HepG2 (cell line): ENCODE results near the gene LRRC28. TPM values are rescaled to one million over a fixed set of nuclear protein-coding genes. Genes with fewer than 3 reads are reported as not detected.

Experiments used
- HMG20A ChIP-seq: IDR thresholded peaks from 2 replicates; pipeline ENCODE4 v1.6.1; 2016; ENCODE audit warnings: borderline replicate concordance
- HOXD1 ChIP-seq: sonication (generic); formaldehyde crosslinking; IDR thresholded peaks from 2 replicates; pipeline ENCODE4 v1.5.0; 2020; ENCODE audit warnings: missing genetic modification reagents
- JARID2 ChIP-seq: sonication (generic); formaldehyde crosslinking; IDR thresholded peaks from 2 replicates; pipeline ENCODE4 v1.8.1; 2023; ENCODE audit warnings: missing genetic modification reagents, inconsistent platforms; ENCODE audit not compliant: insufficient replicate concordance
- MEF2D ChIP-seq: sonication (generic); formaldehyde crosslinking; IDR thresholded peaks from 2 replicates; pipeline ENCODE4 v1.5.1; 2020; ENCODE audit warnings: mild to moderate bottlenecking, missing genetic modification reagents
- SMARCE1 ChIP-seq: fragments of 450-650 bp; IDR thresholded peaks from 2 replicates; pipeline ENCODE4 v1.6.1; 2017; ENCODE audit warnings: borderline replicate concordance
- SNAI1 ChIP-seq: sonication (generic); formaldehyde crosslinking; IDR thresholded peaks from 2 replicates; pipeline ENCODE4 v1.5.0; 2020; ENCODE audit warnings: mild to moderate bottlenecking, missing genetic modification reagents, borderline replicate concordance
- SRSF4 ChIP-seq: fragments of 200-400 bp; formaldehyde crosslinking; IDR thresholded peaks from one replicate; pipeline ENCODE4 v1.6.1; 2018; ENCODE audit warnings: mild to moderate bottlenecking, low read depth, low read length, moderate library complexity; ENCODE audit not compliant: poor library complexity, severe bottlenecking
- TAF1 ChIP-seq: sonication (generic); formaldehyde crosslinking; IDR thresholded peaks from 2 replicates; pipeline ENCODE4 v1.4.0; 2020; ENCODE audit warnings: missing genetic modification reagents
- TSC22D2 ChIP-seq: sonication (generic); formaldehyde crosslinking; IDR thresholded peaks from 2 replicates; pipeline ENCODE4 v1.5.1; 2020; ENCODE audit warnings: missing genetic modification reagents, mild to moderate bottlenecking, borderline replicate concordance
- YEATS4 ChIP-seq: sonication (generic); formaldehyde crosslinking; IDR thresholded peaks from 2 replicates; pipeline ENCODE4 v1.4.0; 2020; ENCODE audit warnings: missing genetic modification reagents, borderline replicate concordance
- ZFP36 ChIP-seq: fragments of 150-350 bp; IDR thresholded peaks from 2 replicates; pipeline ENCODE4 v1.6.1; 2018; ENCODE audit warnings: borderline replicate concordance, low read length, low read depth; ENCODE audit not compliant: partially characterized antibody
- ZFX ChIP-seq: sonication (generic); formaldehyde crosslinking; IDR thresholded peaks from 2 replicates; pipeline ENCODE4 v1.4.0; 2020; ENCODE audit warnings: mild to moderate bottlenecking, low read depth, missing genetic modification reagents, moderate library complexity
- ZNF235 ChIP-seq: sonication (generic); formaldehyde crosslinking; IDR thresholded peaks from 2 replicates; pipeline ENCODE4 v1.8.1; 2023; ENCODE audit warnings: mild to moderate bottlenecking, missing genetic modification reagents, borderline replicate concordance
- ZNF441 ChIP-seq: sonication (generic); formaldehyde crosslinking; IDR thresholded peaks from 2 replicates; pipeline ENCODE4 v1.7.0; 2021; ENCODE audit warnings: missing genetic modification reagents, borderline replicate concordance
- ZNF7 ChIP-seq: IDR thresholded peaks from 2 replicates; pipeline ENCODE4 v1.6.1; 2016; ENCODE audit warnings: missing biosample characterization, missing genetic modification reagents
- ZNF83 ChIP-seq: sonication (generic); formaldehyde crosslinking; IDR thresholded peaks from 2 replicates; pipeline ENCODE4 v1.4.0; 2020; ENCODE audit warnings: missing genetic modification reagents, mild to moderate bottlenecking, borderline replicate concordance
- ZNF850 ChIP-seq: sonication (generic); formaldehyde crosslinking; conservative IDR thresholded peaks from 2 replicates; pipeline ENCODE4 v1.9.0; 2021; ENCODE audit warnings: mild to moderate bottlenecking, missing genetic modification reagents
- ZNF878 ChIP-seq: sonication (generic); formaldehyde crosslinking; IDR thresholded peaks from 2 replicates; pipeline ENCODE4 v1.8.1; 2023; ENCODE audit warnings: mild to moderate bottlenecking, missing genetic modification reagents, moderate library complexity
- polyA plus RNA-seq, 8 experiments: library from polyadenylated mRNA; depleted of rRNA in 3 of 8; stranded (reverse) in 7 of 8; unstranded in 1 of 8; fragments of >200 nt; fragmentation: Illumina TruSeq in 4 of 8; extraction: Trizol in 4 of 8; gene quantifications; 2 replicates each; pipeline versions ENCODE4 v1.2.1 to v1.2.3, GENCODE V29; 2011 to 2016; ENCODE audit warnings: low read depth in 4 of 8, missing spikeins in 1 of 8, mixed read lengths in 1 of 8; ENCODE audit not compliant: insufficient read depth in 1 of 8
- total RNA-seq, 5 experiments: library from RNA; depleted of rRNA; stranded (reverse); fragments of >200 nt; fragmentation: Illumina TruSeq; extraction: Trizol; gene quantifications; 2 replicates each; pipeline ENCODE4 v1.2.3, GENCODE V29; 2016; ENCODE audit warnings: low read depth in 1 of 5
- TF ChIP-seq, protein P1 (sequence below): sonication (generic); formaldehyde crosslinking; IDR thresholded peaks from 2 replicates; pipeline ENCODE4 v1.5.0; 2020; ENCODE audit warnings: mild to moderate bottlenecking, missing genetic modification reagents, borderline replicate concordance
- TF ChIP-seq, protein P2 (sequence below): sonication (generic); formaldehyde crosslinking; IDR thresholded peaks from 2 replicates; pipeline ENCODE4 v1.9.0; 2021; ENCODE audit warnings: missing genetic modification reagents, mild to moderate bottlenecking, borderline replicate concordance
- TF ChIP-seq, protein P3 (sequence below): sonication (generic); formaldehyde crosslinking; IDR thresholded peaks from 2 replicates; pipeline ENCODE4 v1.4.0; 2020; ENCODE audit warnings: missing genetic modification reagents
- TF ChIP-seq, protein P4 (sequence below): sonication (generic); formaldehyde crosslinking; IDR thresholded peaks from 2 replicates; pipeline ENCODE4 v1.4.0; 2020; ENCODE audit warnings: mild to moderate bottlenecking, low read depth, missing genetic modification reagents
- TF ChIP-seq, protein P5 (sequence below): IDR thresholded peaks from 2 replicates; pipeline ENCODE4 v1.6.1; 2016; ENCODE audit warnings: low read depth, borderline replicate concordance

LRRC28 gene
- total and polyA plus RNA-seq, 2 of the 13 experiments (the other 11 are each of a cell fraction or from before 2014, with no cell fraction given), result 17.5 to 21.3 TPM

DNA sequence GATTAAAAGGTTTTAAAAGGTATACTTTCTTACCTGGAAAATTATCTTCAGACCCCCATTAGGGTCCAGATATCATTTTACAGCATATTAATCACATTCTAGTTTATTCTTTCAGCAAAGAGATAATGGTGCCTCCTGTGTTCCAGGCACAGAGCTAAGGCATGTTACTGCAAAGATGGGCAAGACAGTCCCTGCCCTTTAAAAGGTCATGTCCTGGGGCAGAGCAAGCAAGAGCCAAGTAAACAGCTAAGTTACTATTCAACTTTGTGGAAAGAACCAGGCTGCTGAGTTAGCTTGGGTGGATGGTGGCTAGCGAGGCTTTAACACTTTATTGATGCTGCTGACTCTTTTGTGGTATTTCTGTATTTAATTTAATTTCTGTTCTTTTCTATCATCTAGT is 75.0 kb downstream of the LRRC28 start (continued):
- TF ChIP-seq, protein P1, sequence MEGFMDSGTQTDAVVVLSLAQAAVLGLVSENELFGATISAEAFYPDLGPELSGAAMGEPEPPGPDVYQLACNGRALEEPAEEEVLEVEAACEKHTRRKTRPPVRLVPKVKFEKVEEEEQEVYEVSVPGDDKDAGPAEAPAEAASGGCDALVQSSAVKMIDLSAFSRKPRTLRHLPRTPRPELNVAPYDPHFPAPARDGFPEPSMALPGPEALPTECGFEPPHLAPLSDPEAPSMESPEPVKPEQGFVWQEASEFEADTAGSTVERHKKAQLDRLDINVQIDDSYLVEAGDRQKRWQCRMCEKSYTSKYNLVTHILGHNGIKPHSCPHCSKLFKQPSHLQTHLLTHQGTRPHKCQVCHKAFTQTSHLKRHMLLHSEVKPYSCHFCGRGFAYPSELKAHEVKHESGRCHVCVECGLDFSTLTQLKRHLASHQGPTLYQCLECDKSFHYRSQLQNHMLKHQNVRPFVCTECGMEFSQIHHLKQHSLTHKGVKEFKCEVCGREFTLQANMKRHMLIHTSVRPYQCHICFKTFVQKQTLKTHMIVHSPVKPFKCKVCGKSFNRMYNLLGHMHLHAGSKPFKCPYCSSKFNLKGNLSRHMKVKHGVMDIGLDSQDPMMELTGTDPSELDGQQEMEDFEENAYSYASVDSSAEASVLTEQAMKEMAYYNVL (CRISPR knock-in tag), result no peak
- TF ChIP-seq ZNF441 (CRISPR knock-in tag), result no peak
- no peak for TF ChIP-seq TSC22D2 (CRISPR knock-in tag)
- TF ChIP-seq ZNF83 (CRISPR knock-in tag), result no peak
- TF ChIP-seq SNAI1 (CRISPR knock-in tag), result no peak
- TF ChIP-seq, protein P2, sequence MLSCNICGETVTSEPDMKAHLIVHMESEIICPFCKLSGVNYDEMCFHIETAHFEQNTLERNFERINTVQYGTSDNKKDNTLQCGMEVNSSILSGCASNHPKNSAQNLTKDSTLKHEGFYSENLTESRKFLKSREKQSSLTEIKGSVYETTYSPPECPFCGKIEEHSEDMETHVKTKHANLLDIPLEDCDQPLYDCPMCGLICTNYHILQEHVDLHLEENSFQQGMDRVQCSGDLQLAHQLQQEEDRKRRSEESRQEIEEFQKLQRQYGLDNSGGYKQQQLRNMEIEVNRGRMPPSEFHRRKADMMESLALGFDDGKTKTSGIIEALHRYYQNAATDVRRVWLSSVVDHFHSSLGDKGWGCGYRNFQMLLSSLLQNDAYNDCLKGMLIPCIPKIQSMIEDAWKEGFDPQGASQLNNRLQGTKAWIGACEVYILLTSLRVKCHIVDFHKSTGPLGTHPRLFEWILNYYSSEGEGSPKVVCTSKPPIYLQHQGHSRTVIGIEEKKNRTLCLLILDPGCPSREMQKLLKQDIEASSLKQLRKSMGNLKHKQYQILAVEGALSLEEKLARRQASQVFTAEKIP (CRISPR knock-in tag), result no peak
- TF ChIP-seq, protein P3, sequence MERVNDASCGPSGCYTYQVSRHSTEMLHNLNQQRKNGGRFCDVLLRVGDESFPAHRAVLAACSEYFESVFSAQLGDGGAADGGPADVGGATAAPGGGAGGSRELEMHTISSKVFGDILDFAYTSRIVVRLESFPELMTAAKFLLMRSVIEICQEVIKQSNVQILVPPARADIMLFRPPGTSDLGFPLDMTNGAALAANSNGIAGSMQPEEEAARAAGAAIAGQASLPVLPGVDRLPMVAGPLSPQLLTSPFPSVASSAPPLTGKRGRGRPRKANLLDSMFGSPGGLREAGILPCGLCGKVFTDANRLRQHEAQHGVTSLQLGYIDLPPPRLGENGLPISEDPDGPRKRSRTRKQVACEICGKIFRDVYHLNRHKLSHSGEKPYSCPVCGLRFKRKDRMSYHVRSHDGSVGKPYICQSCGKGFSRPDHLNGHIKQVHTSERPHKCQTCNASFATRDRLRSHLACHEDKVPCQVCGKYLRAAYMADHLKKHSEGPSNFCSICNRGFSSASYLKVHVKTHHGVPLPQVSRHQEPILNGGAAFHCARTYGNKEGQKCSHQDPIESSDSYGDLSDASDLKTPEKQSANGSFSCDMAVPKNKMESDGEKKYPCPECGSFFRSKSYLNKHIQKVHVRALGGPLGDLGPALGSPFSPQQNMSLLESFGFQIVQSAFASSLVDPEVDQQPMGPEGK (CRISPR knock-in tag), result peak; percentile 33; the same call in 1 of the 2 replicates
- 0 out of 2 replicates have a peak, but pooled peaks have one; percentile 45 for TF ChIP-seq ZNF878
- TF ChIP-seq, protein P4, sequence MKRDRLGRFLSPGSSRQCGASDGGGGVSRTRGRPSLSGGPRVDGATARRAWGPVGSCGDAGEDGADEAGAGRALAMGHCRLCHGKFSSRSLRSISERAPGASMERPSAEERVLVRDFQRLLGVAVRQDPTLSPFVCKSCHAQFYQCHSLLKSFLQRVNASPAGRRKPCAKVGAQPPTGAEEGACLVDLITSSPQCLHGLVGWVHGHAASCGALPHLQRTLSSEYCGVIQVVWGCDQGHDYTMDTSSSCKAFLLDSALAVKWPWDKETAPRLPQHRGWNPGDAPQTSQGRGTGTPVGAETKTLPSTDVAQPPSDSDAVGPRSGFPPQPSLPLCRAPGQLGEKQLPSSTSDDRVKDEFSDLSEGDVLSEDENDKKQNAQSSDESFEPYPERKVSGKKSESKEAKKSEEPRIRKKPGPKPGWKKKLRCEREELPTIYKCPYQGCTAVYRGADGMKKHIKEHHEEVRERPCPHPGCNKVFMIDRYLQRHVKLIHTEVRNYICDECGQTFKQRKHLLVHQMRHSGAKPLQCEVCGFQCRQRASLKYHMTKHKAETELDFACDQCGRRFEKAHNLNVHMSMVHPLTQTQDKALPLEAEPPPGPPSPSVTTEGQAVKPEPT, result no peak
- no peak for TF ChIP-seq MEF2D (CRISPR knock-in tag)
- TF ChIP-seq YEATS4 (CRISPR knock-in tag), result no peak
- TF ChIP-seq JARID2 (CRISPR knock-in tag), result no peak
- TF ChIP-seq, protein P5, sequence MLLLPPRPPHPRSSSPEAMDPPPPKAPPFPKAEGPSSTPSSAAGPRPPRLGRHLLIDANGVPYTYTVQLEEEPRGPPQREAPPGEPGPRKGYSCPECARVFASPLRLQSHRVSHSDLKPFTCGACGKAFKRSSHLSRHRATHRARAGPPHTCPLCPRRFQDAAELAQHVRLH (CRISPR knock-in tag), result 0 out of 2 replicates have a peak, but pooled peaks have one; percentile 30
- TF ChIP-seq HOXD1 (CRISPR knock-in tag), result no peak
- no peak for TF ChIP-seq ZNF235 (CRISPR knock-in tag)
- TF ChIP-seq ZFP36, result no peak
- no peak for TF ChIP-seq ZNF850 (CRISPR knock-in tag)
- TF ChIP-seq SMARCE1, result no peak
- TF ChIP-seq ZFX (CRISPR knock-in tag), result no peak
- TF ChIP-seq TAF1, result no peak
- no peak for TF ChIP-seq ZNF7
- no peak for TF ChIP-seq SRSF4
- TF ChIP-seq HMG20A, result peak; percentile 83
